ENCODE data around the gene GLCCI1.

DNA sequence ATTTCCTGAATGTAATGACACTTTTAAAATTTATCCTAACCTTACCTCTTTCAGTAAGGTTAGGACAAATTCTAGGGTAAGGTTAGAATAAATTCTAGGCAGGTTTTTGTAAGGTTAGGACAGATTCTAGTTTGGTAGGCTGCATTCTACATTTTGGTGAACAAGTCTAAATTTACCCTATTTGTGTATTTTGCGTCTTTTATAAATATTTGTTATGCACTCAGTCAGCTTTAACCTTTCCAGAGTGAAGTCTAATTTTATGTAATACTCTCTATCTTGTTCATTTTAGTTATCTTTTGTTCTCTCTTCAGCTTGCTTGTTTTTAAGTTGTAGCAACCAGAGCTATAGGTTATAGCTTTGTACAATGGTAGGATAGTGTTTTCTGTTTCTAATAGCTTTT lies 54.0 kb downstream of the GLCCI1 start:
- TF ChIP-seq POLR2A (IDR thresholded peaks at IDR 0.05) (no peak), EP300 (IDR thresholded peaks at IDR 0.05) (no peak)
- TF ChIP-seq, protein P1, sequence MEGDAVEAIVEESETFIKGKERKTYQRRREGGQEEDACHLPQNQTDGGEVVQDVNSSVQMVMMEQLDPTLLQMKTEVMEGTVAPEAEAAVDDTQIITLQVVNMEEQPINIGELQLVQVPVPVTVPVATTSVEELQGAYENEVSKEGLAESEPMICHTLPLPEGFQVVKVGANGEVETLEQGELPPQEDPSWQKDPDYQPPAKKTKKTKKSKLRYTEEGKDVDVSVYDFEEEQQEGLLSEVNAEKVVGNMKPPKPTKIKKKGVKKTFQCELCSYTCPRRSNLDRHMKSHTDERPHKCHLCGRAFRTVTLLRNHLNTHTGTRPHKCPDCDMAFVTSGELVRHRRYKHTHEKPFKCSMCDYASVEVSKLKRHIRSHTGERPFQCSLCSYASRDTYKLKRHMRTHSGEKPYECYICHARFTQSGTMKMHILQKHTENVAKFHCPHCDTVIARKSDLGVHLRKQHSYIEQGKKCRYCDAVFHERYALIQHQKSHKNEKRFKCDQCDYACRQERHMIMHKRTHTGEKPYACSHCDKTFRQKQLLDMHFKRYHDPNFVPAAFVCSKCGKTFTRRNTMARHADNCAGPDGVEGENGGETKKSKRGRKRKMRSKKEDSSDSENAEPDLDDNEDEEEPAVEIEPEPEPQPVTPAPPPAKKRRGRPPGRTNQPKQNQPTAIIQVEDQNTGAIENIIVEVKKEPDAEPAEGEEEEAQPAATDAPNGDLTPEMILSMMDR (IDR thresholded peaks at IDR 0.05): no peak

Data from tibial nerve (tissue), 4 donors.